GM19455 (cell line): Measurements from ENCODE around the gene MUC7.
"Not testable (repeated sequence)": the region's sequence is repeated elsewhere in the genome, so short reads cannot be mapped to it uniquely, and the experiment has no call there.

Experiments
- ATAC-seq: cut with Tn5 transposase; IDR thresholded peaks from one replicate; pipeline ENCODE4 v1.9.1; 2021; ENCODE audit not compliant: unreplicated experiment

The MUC7 gene

DNA sequence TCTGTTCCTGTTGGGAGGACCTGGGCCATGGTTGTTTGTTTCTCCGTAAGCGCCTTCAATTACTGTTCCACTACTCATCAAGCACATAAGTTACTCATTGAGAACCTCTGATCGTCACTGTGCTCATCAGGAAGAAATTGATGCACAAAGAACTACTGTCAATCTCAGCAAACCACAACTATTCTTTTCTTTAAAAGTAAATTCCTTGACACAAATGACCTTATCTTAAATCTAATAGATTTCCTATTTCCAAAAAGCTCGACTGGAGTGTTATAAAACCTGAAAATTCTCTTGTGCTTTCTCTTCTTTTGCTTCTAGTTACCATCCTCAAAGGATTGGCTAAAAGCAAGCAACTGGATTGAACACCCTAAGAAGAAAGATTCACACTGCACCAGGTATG is at the start of gene MUC7:
Gene MUC7, plus strand, starts transcription at position 301 of the 400 bp plus-strand sequence. CDS start 1,825 bp downstream, outside the sequence.
- no peak for ATAC-seq

DNA sequence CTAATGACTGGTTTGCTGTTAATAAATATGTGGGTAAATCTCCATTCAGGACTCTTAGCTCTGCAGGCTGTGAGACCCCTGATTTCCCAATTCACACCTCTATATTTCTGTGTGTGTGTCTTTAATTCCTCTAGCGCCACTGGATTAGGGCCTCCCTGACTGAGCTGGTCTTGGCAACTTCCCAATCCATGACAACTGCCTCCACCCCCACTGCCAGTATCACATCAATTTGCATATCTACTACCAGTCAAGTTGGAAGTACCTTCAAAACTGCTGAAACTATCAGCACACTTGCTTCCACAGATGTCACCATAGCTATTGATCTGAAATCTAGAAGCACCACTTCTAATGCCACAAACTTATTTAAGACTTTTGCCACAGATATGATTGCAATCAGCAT is 46.7 kb upstream of the MUC7 start:
- ATAC-seq = no peak

DNA sequence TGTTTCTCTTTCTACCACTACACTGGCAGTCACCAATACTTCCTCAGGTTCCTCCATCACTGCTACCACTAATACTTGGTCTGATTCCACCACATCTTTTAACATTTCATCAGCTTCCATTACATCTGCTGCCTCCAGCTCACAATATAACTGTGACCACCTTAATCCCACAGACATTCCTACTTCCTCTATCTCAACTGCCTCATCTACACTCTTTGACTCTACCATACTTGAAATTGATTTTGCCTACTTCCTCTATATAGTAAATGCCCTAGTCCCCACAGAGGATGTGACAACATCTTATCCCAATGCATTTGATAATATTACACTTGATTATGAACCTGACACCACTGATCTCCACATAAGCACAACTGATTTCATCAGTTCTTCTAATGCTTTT is 45.2 kb upstream of the MUC7 start:
- no peak for ATAC-seq

DNA sequence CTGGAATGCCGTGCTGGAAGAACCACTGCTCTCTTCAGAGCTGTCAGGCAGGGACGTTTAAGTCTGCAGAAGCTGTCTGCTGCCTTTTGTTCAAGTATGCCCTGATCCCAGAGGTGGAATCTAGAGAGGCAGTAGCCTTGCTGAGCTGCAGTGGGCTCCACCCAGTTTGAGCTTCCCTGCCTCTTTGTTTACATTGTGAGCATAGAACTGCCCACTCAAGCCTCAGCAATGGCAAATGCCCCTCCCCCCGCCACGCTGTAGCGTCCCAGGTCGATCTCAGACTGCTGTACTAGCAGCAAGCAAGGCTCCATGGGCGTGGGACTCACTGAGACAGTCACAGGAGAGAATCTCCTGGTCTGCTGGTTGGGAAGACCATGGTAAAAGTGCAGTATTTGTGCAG is 34.8 kb upstream of the MUC7 start:
- no peak for ATAC-seq

DNA sequence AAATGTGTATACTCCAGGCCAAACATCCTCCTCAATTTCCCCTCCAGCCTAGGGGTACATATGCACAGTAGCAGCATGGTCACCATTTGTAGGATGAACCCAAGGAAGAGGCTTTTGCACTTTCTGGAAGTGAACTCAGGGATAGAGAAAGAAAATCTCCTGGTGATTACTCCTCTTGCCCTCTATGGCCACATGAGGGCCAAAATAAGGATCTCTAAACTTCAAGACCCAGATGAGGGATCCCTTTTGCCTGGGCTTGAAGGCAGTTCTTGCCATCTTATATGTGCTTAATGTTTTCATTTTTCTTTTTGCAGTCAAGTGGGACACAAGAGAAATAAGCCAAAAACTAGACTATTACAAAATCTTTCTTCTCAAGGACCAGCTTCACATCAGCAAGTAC is 29.5 kb upstream of the MUC7 start:
- no peak for ATAC-seq

DNA sequence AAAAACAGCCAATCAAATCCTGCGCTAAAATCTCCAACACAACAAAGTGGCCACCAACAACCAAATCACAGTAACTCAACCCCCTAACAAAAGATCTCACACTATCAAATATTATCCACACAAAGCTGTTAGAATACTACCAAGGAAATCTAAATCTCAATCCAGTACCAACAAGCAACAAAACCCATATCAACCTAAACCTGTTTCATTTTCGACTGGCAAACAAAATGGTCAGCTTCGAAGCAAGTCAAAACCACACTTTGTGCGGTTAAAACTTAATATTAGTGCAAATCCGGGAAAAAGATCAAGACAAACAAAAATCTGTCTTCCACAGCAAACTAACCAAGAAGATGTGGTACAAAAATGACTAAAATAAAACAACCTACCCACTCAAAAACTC is 28.7 kb upstream of the MUC7 start:
- no peak for ATAC-seq

DNA sequence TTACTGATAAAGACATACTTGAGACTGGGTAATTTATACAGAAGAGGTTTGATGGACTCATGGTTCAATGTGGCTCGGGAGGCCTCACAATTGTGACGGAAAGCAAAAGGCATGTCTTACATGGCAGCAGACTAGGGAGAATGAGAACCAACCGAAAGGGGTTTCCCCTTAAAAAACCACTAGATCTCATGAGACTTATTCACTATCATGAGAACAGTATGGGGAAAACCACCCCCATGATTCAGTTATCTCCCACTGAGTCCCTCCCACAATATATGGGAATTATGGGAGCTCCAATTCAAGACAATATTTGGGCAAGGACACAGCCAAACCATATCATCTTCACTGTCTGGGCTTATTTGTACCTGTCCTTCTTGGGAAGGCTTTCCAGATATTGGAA is 22.8 kb upstream of the MUC7 start:
- no peak for ATAC-seq

DNA sequence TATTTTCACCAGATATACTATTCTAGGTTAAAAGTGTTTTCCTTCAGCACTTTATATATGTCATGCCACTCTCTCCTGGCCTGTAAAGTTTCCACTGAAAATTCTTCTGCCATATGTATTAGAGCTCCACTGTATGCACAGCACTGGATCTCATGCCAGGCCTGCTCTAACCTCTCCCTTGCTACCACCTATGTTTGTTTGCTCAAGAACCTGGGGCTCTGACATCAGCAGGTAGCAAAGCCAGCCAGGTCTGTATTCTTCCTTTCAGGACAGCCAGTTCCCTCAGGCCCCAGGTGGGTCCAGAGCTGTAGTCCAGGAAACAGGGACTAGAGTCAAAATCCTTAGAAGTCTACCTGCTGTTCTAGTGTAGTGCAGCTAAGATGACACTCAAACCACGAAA is 19.1 kb upstream of the MUC7 start:
- ATAC-seq = no peak

DNA sequence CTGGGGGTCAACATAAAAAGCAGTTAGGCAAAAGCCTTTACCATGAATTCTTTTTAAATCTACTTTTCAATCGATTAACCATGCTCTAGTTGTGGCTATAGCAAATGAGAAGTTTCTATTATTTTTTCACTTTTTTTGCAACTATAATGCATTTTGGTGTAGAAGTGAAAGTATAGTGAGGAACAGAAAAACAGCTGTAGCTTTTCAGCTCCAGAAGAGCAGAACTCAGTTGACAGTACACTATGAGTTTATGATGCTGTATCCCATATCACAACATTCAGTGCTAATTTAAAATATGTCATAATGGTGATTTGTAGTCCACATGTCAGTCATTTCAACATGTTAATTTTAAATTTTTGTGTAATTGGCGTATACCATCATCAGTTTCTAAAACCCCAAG is 8.7 kb upstream of the MUC7 start:
- no peak for ATAC-seq

DNA sequence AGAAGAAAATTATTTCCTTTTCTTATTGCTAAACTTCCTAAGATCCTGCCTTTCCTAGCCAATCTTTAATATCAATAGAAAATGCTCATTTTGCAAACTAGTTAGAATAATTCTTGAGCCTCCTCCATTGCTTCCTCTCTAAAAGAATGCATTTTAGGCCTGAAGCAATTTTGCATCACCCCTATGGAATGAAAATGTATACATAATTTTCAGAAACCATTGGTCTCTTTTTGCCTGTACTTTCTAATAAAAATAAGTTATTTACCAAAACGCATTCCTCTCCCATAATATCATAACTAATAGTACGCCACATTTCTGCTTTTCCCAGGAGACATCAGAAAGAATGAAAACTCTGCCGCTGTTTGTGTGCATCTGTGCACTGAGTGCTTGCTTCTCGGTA is 1.7 kb downstream of the MUC7 start:
- ATAC-seq = no peak

DNA sequence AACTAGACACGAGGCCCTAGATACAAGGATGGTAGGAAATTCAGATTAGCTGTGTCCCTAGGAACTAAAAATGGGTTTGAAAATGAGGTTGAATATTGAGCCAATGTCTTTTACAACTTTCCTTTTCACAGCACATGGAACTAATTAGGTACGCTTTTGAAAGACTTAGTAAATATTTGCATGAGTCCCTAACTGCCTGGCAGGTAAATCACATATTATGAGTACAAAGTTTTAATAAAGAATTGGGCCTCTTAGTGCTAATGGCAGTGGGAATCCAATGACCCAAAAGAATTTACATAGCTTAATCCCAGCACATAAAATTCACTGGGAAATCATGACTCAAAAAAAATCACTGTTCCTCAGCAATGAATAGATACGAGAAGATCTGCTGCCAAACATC is 16.8 kb downstream of the MUC7 start:
- ATAC-seq = no peak

DNA sequence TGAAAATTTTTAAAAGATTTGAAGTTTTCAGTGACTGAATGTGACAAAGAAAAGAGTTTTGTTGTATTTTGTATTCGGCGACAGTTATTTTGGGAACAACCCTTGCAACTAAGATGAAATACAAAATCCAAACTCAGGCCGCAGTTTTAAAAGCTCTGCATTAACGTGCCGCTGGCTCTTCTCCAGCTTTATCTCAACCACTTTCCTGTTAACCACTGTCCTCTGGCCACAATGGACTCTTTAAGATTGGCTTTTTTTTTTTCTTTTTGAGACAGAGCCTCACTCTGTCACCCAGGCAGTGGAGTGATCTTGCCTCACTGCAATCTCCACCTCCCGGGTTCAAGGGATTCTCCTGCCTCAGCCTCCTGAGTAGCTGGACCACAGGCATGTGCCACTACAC is 24.2 kb downstream of the MUC7 start:
- no peak for ATAC-seq

DNA sequence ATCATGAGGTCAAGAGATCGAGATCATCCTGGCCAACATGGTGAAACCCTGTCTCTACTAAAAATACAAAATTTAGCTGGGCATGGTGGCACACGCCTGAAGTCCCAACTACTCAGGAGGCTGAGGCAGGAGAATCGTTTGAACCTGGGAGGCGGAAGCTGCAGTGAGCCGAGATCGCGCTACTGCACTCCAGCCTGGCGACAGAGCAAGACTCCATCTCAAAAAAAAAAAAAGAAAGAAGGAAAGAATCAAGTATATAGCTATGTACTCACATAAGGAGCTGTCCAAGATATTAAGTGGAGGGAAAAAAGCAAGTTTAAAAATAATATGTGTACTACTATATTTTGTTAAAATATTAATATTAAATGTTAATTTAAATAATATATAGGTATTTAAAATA is 29.8 kb downstream of the MUC7 start:
- ATAC-seq = not testable (repeated sequence)

DNA sequence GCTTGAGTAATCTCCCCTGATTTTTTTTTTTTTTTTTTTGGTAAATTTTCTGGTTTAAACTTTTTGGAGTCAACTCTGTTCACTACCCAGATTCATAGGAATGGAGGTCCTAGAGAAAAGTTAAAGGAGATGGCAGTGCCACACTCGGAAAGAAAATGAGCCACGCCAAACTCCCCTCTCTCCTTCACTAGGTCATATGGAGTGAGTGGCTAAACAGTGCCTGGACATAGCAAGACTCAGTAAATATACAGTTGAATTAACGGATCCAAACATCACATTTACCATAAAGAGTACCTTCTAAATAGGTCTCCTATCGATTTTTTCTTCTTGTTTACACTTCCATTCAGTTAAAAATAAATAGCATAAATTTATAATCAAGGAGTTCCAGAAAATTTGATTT is 32.7 kb downstream of the MUC7 start:
- ATAC-seq = no peak

DNA sequence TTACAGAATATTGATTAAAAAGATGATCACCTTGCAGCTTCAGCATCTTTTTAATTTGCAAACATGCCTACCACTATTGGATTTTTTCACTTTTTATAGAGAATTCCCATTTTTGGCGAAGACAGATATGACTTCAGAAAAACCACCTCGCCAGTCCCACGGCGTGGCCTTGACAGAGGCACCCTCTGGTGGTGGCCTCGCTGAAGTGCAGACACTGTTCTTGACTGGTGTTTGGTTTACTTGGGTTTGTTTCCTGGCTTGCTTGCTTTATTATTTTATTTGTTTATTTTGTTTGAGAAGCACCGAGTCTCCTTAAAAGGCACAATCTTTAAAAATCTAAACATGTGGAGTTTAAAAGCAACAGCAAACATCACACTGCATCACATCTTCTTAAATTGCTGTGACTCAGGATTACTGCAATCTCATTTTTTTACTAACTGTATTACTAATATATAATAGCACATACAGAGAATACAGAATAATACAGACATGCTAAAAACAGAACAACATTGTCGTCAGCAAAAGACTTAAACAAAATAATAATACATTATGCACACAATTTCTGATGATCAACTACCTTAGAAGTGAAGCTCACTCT is 33.3 kb downstream of the MUC7 start:
- peak; percentile 93 for ATAC-seq

DNA sequence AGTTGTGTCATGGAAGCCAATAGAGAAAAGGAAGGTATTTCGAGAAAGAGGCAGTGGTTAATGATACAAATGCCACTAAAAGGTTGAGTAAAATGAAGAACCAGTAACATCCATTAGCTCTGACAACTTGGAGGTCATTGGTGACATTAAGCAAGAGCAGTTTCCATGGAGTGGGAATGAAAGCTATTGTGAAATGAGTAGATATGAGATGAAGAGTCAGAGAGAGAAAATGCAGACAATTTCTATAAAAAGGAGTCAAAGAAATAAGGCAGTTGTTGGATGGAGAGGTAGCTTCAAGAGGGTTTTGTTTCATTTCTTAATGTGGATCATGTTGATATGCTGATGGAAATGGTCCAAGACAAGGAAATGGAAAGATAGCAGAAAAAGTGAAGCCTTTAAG is 36.8 kb downstream of the MUC7 start:
- ATAC-seq = no peak

DNA sequence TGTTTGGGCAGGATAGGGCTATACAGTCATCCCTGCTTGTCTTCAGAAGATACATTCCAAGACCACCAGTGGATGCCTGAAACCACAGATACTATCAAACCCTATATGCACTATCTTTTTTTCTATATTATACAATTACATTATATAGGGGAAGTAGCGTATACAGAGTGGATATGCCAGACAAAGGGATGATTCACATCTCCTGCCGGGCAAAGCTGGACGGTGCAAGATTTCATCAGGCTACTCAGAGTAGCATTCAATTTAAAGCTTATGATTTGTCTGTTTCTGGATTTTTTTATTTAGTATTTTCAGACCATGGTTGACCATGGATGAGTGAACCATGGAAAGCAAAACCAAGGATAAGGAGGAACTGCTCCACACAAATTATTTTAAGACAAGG is 39.4 kb downstream of the MUC7 start:
- ATAC-seq = no peak

DNA sequence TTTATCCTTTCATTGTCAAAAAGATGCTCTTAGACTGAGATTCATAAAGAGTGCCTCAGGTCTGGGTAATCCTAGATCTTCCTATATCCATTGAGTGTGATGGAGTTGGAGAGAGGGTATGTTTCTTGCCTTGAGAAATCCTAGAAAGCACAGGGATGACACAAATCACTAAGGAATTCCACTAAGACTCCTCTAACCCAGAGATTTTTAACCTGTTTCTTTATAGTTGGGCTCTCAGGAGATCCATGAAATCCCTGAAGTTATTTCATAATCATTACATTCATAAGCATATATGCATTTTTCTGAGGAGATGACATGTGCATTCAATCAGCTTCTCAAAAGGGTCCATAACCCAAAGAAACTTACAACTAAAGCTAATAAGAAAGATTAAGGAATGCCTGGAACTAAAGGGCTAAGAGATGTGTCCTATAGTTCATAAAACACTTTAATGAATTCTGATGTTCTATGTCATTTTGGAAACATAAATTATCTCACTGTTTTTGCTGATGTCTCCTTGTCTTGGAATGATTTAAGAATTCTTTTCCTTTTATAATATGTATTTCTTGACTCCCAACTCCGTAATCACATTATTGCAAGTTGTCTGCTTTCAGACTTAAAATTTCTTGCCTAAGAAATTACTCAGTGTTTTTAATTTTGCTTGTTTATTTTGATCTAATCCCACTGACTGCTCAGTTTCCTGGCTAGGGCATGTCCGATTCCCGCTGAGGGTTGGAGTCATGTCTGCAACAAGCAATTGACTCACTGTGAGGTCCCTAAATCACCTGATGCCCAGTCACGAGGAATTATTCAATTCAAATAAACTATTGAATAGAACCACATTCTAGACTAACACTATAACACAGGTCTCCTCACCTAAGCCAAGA is 43.6 kb downstream of the MUC7 start:
- no peak for ATAC-seq

DNA sequence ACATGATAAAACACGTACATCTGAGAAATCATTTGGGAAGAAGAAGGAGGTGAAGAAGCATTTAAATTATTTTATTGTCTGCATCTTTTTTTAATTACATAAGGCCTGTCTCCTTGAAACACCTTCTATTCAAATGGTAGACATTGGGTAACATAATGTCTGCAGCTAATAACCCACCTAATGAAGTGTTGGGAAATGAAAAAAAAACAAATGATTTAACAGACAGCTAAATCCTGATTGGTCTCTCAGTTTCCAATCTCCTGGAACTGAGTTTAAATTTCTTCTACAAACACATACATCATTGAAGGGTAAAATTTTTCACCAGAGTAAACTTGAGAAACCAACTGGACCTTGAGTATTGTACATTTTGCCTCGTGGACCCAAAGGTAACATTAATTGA is 46.3 kb downstream of the MUC7 start, which contains the start of gene AMTN:
Gene AMTN, plus strand, starts transcription at position 301 of the 400 bp plus-strand sequence. CDS start 209 bp downstream, outside the sequence.
- no peak for ATAC-seq

DNA sequence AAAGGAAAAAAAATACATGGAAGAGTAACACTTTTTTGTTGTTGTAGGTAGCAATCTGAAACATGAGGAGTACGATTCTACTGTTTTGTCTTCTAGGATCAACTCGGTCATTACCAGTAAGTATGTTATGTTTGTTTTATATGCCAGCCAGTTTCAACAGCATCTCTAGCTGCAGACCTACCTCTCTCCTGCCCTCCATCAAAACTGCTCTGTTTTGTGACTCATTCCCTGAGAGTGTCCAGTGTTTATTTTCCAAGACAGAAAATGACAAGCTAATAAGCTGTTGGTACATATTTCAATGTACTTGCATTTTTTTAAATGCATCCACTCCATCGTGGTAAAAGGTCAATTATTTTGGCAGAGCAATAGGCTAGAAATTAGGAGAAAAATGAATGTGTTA is 46.7 kb downstream of the MUC7 start:
- ATAC-seq = no peak

DNA sequence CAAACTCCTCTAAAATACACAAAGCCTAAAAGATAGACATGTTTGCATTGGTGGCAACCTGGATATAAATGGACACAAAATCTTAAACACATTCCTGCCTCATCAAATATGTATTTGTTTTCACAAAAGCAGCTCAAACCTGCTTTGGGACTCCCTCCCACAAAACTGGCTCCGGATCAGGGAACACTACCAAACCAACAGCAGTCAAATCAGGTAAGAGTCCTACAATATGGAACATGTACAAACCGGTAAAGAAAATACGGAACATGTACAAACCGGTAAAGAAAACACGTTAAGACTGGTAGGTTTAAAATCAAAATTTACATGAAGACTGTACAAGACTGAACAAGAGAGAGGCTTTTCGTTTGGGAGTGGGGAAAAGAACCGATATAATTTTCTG is 50.6 kb downstream of the MUC7 start:
- ATAC-seq = no peak

DNA sequence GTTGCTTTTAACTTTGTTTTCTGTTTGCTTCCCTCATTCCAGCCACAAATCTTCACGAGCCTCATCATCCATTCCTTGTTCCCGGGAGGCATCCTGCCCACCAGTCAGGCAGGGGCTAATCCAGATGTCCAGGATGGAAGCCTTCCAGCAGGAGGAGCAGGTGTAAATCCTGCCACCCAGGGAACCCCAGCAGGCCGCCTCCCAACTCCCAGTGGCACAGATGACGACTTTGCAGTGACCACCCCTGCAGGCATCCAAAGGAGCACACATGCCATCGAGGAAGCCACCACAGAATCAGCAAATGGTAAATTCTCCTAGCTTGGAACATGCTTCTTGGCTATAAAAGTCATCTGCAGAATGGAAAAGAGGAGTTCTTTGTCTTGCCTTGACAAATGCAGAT is 59.0 kb downstream of the MUC7 start:
- no peak for ATAC-seq

DNA sequence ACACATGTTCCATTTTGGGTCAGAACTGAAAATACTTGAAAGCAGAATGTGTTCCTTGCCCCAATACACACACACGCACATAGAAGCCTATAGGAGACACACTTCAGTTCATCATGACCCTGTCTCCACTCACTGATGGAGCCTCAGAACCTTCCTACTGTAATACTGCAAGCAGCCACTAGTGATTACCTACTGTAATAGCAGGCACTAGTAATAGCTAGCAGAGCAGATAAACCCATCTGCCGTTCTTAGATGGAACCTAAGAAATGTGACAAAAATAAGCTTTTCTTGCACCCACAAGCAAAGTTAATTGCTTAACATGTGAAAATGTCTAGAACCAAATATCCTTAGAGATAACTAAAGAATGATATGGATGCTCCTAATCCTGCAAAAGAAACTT is 60.0 kb downstream of the MUC7 start:
- ATAC-seq = no peak
